Myocyte (in vitro differentiated cells): Measurements from ENCODE around the gene DPRX. TPM values are rescaled to one million over a fixed set of nuclear protein-coding genes. Genes with fewer than 3 reads are reported as not detected.

ENCODE experiments used
- DNase-seq: peaks from one replicate; pipeline ENCODE4 v3.0.0-alpha.2; 2012; ENCODE audit warnings: low read depth
- polyA plus RNA-seq: library from polyadenylated mRNA; unstranded; fragments of >200 nt; gene quantifications from one replicate; pipeline ENCODE4 v1.2.1, GENCODE V29; 2012; ENCODE audit warnings: missing spikeins
- total RNA-seq: library from RNA; depleted of rRNA; stranded (reverse); fragments of >200 nt; gene quantifications from 2 replicates; pipeline ENCODE4 v1.2.3, GENCODE V29; 2014

DPRX gene
- total RNA-seq = not detected in 2 replicates
- not detected for polyA plus RNA-seq

GRCh38 chr19:53631949-53632407 is at the start of gene DPRX:
Gene DPRX, plus strand, starts transcription at chr19:53631999. Its CDS starts 108 bp downstream, at chr19:53632107.
- DNase-seq = no peak

GRCh38 chr19:53583181-53583580 is 48.6 kb upstream of the DPRX start:
- no peak for DNase-seq

GRCh38 chr19:53586277-53586691 is 45.5 kb upstream of the DPRX start:
- DNase-seq = no peak

- no peak for DNase-seq
Measured at GRCh38 chr19:53594811-53595509, 36.8 kb upstream of the DPRX start.

GRCh38 chr19:53595510-53595867 is 36.3 kb upstream of the DPRX start:
- DNase-seq = no peak

- DNase-seq = no peak
Measured at GRCh38 chr19:53596056-53596455, 35.7 kb upstream of the DPRX start.

GRCh38 chr19:53597023-53597422 is 34.8 kb upstream of the DPRX start:
- no peak for DNase-seq

- no peak for DNase-seq
Measured at GRCh38 chr19:53598361-53598760, 33.4 kb upstream of the DPRX start.

GRCh38 chr19:53600217-53600616 is 31.6 kb upstream of the DPRX start:
- no peak for DNase-seq

- no peak for DNase-seq
Measured at GRCh38 chr19:53606031-53606430, 25.8 kb upstream of the DPRX start.

GRCh38 chr19:53608381-53608780 is 23.4 kb upstream of the DPRX start:
- DNase-seq = no peak

GRCh38 chr19:53612762-53613526 is 18.9 kb upstream of the DPRX start:
- no peak for DNase-seq

- DNase-seq = no peak
Measured at GRCh38 chr19:53621885-53622740, 9.7 kb upstream of the DPRX start.

- no peak for DNase-seq
Measured at GRCh38 chr19:53624771-53625545, 6.8 kb upstream of the DPRX start.

- no peak for DNase-seq
Measured at GRCh38 chr19:53626486-53626885, 5.3 kb upstream of the DPRX start.

GRCh38 chr19:53626976-53627375 is 4.8 kb upstream of the DPRX start:
- no peak for DNase-seq

- DNase-seq = no peak
Measured at GRCh38 chr19:53634768-53635167, 3.0 kb downstream of the DPRX start.

GRCh38 chr19:53639471-53639870 is 7.7 kb downstream of the DPRX start:
- no peak for DNase-seq

GRCh38 chr19:53642381-53643099 is 10.7 kb downstream of the DPRX start:
- DNase-seq = no peak
